Lower lobe of right lung (tissue), 2 donors: ENCODE results near the gene TRIP12. TPM values are rescaled to one million over a fixed set of nuclear protein-coding genes. Genes with fewer than 3 reads are reported as not detected.
"Not testable (repeated sequence)": the region's sequence is repeated elsewhere in the genome, so short reads cannot be mapped to it uniquely, and the experiment has no call there.

ENCODE experiments used
- ATAC-seq, 2 donors: fragments of 200-7000 bp; cut with Tn5 transposase; one replicate each; pipeline ENCODE4 v1.9.1; 2020 to 2022; ENCODE audit warnings: mild to moderate bottlenecking in 2 of 2, moderate library complexity in 2 of 2
- DNase-seq: peaks from one replicate; pipeline ENCODE4 v3.0.0-alpha.2; 2020
- H3K27ac ChIP-seq: fragments of 200-600 bp; one replicate; pipeline ENCODE4 v1.8.0; 2022
- H3K27me3 ChIP-seq: fragments of 200-600 bp; one replicate; pipeline ENCODE4 v1.8.0; 2022; ENCODE audit warnings: low read depth
- H3K36me3 ChIP-seq: fragments of 200-600 bp; one replicate; pipeline ENCODE4 v1.8.0; 2022; ENCODE audit warnings: mild to moderate bottlenecking
- H3K4me1 ChIP-seq: fragments of 200-600 bp; one replicate; pipeline ENCODE4 v1.8.0; 2022
- H3K4me3 ChIP-seq: fragments of 200-600 bp; one replicate; pipeline ENCODE4 v1.8.0; 2022; ENCODE audit warnings: mild to moderate bottlenecking
- H3K9me3 ChIP-seq: fragments of 200-600 bp; one replicate; pipeline ENCODE4 v1.8.0; 2022
- intact Hi-C: fragments of 100-400 bp; cut with DNase I; formaldehyde crosslinking; loops from one replicate; pipeline ENCODE4 v1.11.0; 2022
- long read RNA-seq: library from polyadenylated mRNA; unstranded; transcript quantifications from one replicate; pipeline ENCODE4 v2.0.0, GENCODE V29; 2021
- total RNA-seq: library from RNA; stranded (reverse); fragmentation: NEBNext Ultra II Directional; extraction: Animal tissue kit (Norgen Biotek cat#: 25700); gene quantifications from one replicate; pipeline ENCODE4 v1.2.1, GENCODE V29; 2021
- TF ChIP-seq, protein P1 (sequence below): fragments of 200-600 bp; IDR thresholded peaks from one replicate; pipeline ENCODE4 v1.8.0; 2022; ENCODE audit warnings: antibody characterized with exemption, mild to moderate bottlenecking
- donor health status: DM: no; HTN: yes; CAD: no; lungs with severe emphysema.

The TRIP12 gene
- 229 TPM for total RNA-seq
- long read RNA-seq, full-length matches to known transcripts, result 1 of 60 reads
- long read RNA-seq, partial matches to known transcripts, result 22 of 60 reads
- long read RNA-seq, other reads (novel, unspliced or antisense), result 37 of 60 reads

DNA sequence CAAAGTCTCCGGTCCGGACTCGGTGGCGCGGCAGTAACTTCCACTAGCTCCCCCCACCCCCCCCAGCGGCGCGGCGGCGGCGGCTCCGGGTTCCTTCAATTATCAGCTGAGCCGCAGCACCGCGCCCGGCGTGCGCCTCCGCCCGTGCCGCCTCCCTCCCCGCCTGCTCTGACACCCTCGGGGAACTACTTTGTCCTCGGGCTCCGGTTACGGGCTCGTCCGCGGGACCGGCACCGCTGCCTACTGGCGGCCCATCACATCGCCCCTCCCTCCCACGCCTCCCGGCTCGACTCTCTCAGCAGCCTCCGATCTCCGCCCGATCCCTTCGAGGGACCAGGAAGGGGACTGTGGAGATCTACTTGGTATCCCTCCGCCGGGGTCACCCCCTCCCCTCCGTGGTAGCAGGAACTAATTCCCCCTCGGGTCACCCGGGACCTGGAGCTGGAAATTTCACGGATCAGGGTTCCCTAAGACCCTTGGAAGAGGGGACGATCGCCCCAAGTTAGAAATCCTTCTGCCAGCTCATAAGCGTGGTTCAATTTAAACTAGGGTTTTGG is at the start of gene TRIP12:
TSS of gene TRIP12 (minus strand) at position 118 of the 557 bp plus-strand sequence. CDS start 41,930 bp downstream, outside the sequence.
- peaks cover 6% of the 10 kb centered on the region for H3K36me3 ChIP-seq
- TF ChIP-seq, protein P1, sequence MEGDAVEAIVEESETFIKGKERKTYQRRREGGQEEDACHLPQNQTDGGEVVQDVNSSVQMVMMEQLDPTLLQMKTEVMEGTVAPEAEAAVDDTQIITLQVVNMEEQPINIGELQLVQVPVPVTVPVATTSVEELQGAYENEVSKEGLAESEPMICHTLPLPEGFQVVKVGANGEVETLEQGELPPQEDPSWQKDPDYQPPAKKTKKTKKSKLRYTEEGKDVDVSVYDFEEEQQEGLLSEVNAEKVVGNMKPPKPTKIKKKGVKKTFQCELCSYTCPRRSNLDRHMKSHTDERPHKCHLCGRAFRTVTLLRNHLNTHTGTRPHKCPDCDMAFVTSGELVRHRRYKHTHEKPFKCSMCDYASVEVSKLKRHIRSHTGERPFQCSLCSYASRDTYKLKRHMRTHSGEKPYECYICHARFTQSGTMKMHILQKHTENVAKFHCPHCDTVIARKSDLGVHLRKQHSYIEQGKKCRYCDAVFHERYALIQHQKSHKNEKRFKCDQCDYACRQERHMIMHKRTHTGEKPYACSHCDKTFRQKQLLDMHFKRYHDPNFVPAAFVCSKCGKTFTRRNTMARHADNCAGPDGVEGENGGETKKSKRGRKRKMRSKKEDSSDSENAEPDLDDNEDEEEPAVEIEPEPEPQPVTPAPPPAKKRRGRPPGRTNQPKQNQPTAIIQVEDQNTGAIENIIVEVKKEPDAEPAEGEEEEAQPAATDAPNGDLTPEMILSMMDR, result no peak
- H3K27ac ChIP-seq, result peak within 1 kb of the TSS; percentile 95
- DNase-seq, result peak; percentile 94
- H3K27me3 ChIP-seq, result no peaks in the 10 kb centered on the region
- peak within 1 kb of the TSS; percentile 88 for H3K4me3 ChIP-seq
- intact Hi-C loops, result no loop called here
- no peaks in the 10 kb centered on the region for H3K9me3 ChIP-seq
- peak; percentile 93 to 95 for ATAC-seq
- H3K4me1 ChIP-seq, result peaks cover 26% of the 10 kb centered on the region

DNA sequence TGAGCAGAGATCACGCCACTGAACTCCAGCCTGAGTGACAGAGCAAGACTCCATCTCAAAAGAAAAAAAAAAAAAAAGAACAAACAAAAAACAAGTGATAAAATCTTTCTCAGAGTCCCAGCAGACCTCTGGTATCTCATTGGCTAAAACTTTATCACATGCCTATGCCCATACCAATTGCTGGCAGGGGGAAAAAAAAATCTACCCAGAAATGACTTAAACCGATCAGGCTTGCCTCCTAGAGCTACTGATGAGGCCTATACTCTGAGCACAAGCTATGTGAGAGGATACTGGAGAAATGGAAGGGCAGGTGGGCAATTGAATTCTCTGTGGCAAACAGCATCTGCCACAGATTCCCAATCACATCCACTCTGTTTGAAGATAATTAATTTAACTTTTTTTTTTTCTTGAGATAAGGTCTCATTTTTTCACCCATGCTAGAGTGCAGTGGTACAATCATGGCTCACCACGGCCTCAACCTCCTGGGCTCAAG is 49.5 kb upstream of the TRIP12 start:
- ATAC-seq (no peak), DNase-seq (no peak)
- intact Hi-C loops, result no loop called here
- TF ChIP-seq, protein P1, result no peak
- H3K27ac ChIP-seq, result no peak overlapping the region
- no peaks in the 10 kb centered on the region for H3K9me3 ChIP-seq
- no peaks in the 10 kb centered on the region for H3K36me3 ChIP-seq
- H3K4me3 ChIP-seq, result no peak overlapping the region
- H3K27me3 ChIP-seq, result no peaks in the 10 kb centered on the region
- H3K4me1 ChIP-seq, result no peaks in the 10 kb centered on the region

DNA sequence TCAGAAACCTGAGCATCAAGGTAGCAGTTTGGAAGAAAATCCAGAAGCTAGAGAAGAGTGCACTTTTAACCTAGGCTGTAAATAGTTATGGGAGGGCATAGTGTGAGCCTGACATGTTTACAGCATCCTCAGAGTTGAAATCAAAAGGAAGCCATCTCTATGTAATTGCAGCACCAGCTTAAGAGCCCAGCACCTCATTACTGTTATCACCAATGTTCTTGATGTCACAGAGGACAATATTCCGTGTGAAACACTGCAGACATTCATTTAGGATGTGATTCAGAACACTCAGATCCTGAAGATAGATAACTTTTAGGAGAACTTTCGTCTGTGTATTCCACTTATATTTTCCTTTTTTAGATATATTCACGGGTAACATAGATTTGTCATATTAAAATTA is 48.6 kb upstream of the TRIP12 start:
- TF ChIP-seq, protein P1, result no peak
- Histone ChIP-seq H3K27ac (no peak overlapping the region), H3K4me1 (no peaks in the 10 kb centered on the region), H3K36me3 (no peaks in the 10 kb centered on the region), H3K27me3 (no peaks in the 10 kb centered on the region), H3K9me3 (no peaks in the 10 kb centered on the region), H3K4me3 (no peak overlapping the region)
- intact Hi-C loops, result no loop called here
- DNase-seq (no peak), ATAC-seq (no peak)

DNA sequence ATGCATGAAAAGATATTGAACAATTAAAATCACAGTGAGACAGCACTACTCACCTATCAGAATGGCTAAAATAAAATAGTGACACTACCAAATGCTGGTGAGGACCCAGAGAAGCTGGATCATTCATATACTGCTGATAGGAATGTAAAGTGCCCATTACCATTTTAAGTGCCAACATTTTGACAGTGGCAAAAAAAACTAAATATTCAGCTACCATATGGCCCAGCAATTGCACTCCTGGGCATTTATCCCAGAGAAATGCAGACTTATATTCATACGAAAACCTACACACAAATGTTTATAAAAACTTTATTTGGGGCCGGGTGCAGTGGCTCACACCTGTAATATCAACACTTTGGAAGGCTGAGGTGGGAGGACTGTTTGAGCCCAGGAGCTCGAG is 48.1 kb upstream of the TRIP12 start:
- intact Hi-C loops, result no loop called here
- ATAC-seq, result no peak
- no peaks in the 10 kb centered on the region for H3K4me1 ChIP-seq
- H3K27me3 ChIP-seq, result no peaks in the 10 kb centered on the region
- no peaks in the 10 kb centered on the region for H3K9me3 ChIP-seq
- no peak overlapping the region for H3K4me3 ChIP-seq
- TF ChIP-seq, protein P1, result no peak
- no peak overlapping the region for H3K27ac ChIP-seq
- no peaks in the 10 kb centered on the region for H3K36me3 ChIP-seq
- no peak for DNase-seq

DNA sequence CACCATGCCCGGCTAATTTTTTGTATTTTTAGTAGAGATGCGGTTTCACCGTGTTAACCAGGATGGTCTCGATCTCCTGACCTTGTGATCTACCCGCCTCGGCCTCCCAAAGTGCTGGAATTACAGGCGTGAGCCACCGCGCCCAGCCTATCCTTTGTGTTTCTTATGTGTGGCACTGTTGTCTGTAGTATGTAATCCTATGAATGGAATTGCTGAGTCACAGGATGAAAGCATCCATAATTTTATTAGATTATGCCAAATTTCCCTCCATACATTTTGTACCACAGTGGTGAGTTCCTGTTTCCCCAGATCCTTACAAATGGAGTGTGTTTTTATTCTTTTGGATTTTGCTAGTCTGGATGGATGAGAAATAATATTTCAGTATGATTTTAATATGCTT is 41.8 kb upstream of the TRIP12 start:
- H3K9me3 ChIP-seq, H3K27ac ChIP-seq, ATAC-seq, intact Hi-C loops, H3K4me3 ChIP-seq, H3K27me3 ChIP-seq, H3K36me3 ChIP-seq, DNase-seq, H3K4me1 ChIP-seq: not testable (repeated sequence)

DNA sequence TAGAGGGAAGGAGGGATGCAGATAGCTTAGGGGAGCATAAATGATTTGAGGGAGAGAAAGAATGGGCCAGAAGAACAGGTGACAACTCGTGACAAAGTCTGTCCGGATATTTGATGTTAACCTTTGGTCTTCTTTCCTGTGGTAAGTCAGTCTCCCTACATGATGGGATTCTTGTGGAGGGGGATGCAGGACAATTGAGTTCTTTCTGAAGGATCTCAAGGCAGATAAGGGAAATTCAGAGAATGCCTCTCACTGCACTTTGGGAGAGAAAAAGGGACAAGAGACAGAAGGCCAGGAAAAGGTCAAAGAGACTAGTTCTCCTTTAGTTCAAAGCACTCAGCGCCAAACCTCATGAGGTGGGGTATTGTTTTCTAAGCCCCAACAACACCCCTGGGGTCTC is 34.7 kb upstream of the TRIP12 start:
- TF ChIP-seq, protein P1, result no peak
- no peak overlapping the region for H3K4me3 ChIP-seq
- H3K27ac ChIP-seq, result no peak overlapping the region
- ATAC-seq (no peak), DNase-seq (no peak)
- H3K27me3 ChIP-seq, result no peaks in the 10 kb centered on the region
- intact Hi-C loops, result no loop called here
- no peaks in the 10 kb centered on the region for H3K36me3 ChIP-seq
- no peaks in the 10 kb centered on the region for H3K9me3 ChIP-seq
- H3K4me1 ChIP-seq, result no peaks in the 10 kb centered on the region
